ENCODE results near the gene SYTL3.
"Not testable (repeated sequence)": the region's sequence is repeated elsewhere in the genome, so short reads cannot be mapped to it uniquely, and the experiment has no call there.

The SYTL3 gene

GRCh38 chr6:158646023-158646910, 3.6 kb upstream of the SYTL3 start:
- Histone ChIP-seq H3K27me3 (ENCODE audit: insufficient read depth, low read length) (peaks cover 15% of the 10 kb centered on the region), H3K36me3 (ENCODE audit: insufficient read depth, low read depth, low read length) (no peaks in the 10 kb centered on the region), H3K9ac (ENCODE audit: low read depth, low read length) (no peak overlapping the region), H3K4me1 (ENCODE audit: insufficient read depth, low read length) (no peaks in the 10 kb centered on the region), H3K4me3 (ENCODE audit: low read length) (no peak overlapping the region), H3K9me3 (ENCODE audit: insufficient read depth, low read depth, low read length) (no peaks in the 10 kb centered on the region), H3K27ac (ENCODE audit: low read length) (no peak overlapping the region)

- Histone ChIP-seq H3K36me3 (ENCODE audit: insufficient read depth, low read depth, low read length) (no peaks in the 10 kb centered on the region), H3K27me3 (ENCODE audit: insufficient read depth, low read length) (peaks cover 15% of the 10 kb centered on the region), H3K27ac (ENCODE audit: low read length) (no peak overlapping the region), H3K4me3 (ENCODE audit: low read length) (no peak overlapping the region), H3K9me3 (ENCODE audit: insufficient read depth, low read depth, low read length) (no peaks in the 10 kb centered on the region), H3K9ac (ENCODE audit: low read depth, low read length) (no peak overlapping the region), H3K4me1 (ENCODE audit: insufficient read depth, low read length) (no peaks in the 10 kb centered on the region)
These were observed 2.4 kb upstream of the SYTL3 start for GRCh38 chr6:158647501-158647900.

GRCh38 chr6:158648682-158649131, 1.1 kb upstream of the SYTL3 start:
- Histone ChIP-seq H3K27me3 (ENCODE audit: insufficient read depth, low read length) (peaks cover 15% of the 10 kb centered on the region), H3K4me3 (ENCODE audit: low read length) (no peak overlapping the region), H3K4me1 (ENCODE audit: insufficient read depth, low read length) (0 out of 2 replicates have a peak, but pooled peaks cover 3% of the 10 kb centered on the region), H3K27ac (ENCODE audit: low read length) (no peak overlapping the region), H3K9ac (ENCODE audit: low read depth, low read length) (no peak overlapping the region), H3K36me3 (ENCODE audit: insufficient read depth, low read depth, low read length) (no peaks in the 10 kb centered on the region), H3K9me3 (ENCODE audit: insufficient read depth, low read depth, low read length) (no peaks in the 10 kb centered on the region)

GRCh38 chr6:158651981-158652737, 2.3 kb downstream of the SYTL3 start:
- not testable (repeated sequence) for H3K27me3 ChIP-seq (ENCODE audit: insufficient read depth, low read length); H3K9ac ChIP-seq (ENCODE audit: low read depth, low read length); H3K4me3 ChIP-seq (ENCODE audit: low read length); H3K4me1 ChIP-seq (ENCODE audit: insufficient read depth, low read length); H3K36me3 ChIP-seq (ENCODE audit: insufficient read depth, low read depth, low read length); H3K27ac ChIP-seq (ENCODE audit: low read length); H3K9me3 ChIP-seq (ENCODE audit: insufficient read depth, low read depth, low read length)

GRCh38 chr6:158653577-158654354, 3.9 kb downstream of the SYTL3 start:
- Histone ChIP-seq H3K4me3 (ENCODE audit: low read length) (no peak overlapping the region), H3K9ac (ENCODE audit: low read depth, low read length) (no peak overlapping the region), H3K27me3 (ENCODE audit: insufficient read depth, low read length) (no peaks in the 10 kb centered on the region), H3K27ac (ENCODE audit: low read length) (no peak overlapping the region), H3K4me1 (ENCODE audit: insufficient read depth, low read length) (0 out of 2 replicates have a peak, but pooled peaks cover 3% of the 10 kb centered on the region), H3K36me3 (ENCODE audit: insufficient read depth, low read depth, low read length) (no peaks in the 10 kb centered on the region), H3K9me3 (ENCODE audit: insufficient read depth, low read depth, low read length) (no peaks in the 10 kb centered on the region)

GRCh38 chr6:158654498-158654897, 4.6 kb downstream of the SYTL3 start:
- Histone ChIP-seq H3K4me3 (ENCODE audit: low read length) (no peak overlapping the region), H3K9ac (ENCODE audit: low read depth, low read length) (no peak overlapping the region), H3K27me3 (ENCODE audit: insufficient read depth, low read length) (no peaks in the 10 kb centered on the region), H3K9me3 (ENCODE audit: insufficient read depth, low read depth, low read length) (no peaks in the 10 kb centered on the region), H3K4me1 (ENCODE audit: insufficient read depth, low read length) (0 out of 2 replicates have a peak, but pooled peaks cover 3% of the 10 kb centered on the region), H3K36me3 (ENCODE audit: insufficient read depth, low read depth, low read length) (no peaks in the 10 kb centered on the region), H3K27ac (ENCODE audit: low read length) (no peak overlapping the region)

- Histone ChIP-seq H3K27me3 (ENCODE audit: insufficient read depth, low read length) (no peaks in the 10 kb centered on the region), H3K9ac (ENCODE audit: low read depth, low read length) (no peak overlapping the region), H3K4me3 (ENCODE audit: low read length) (no peak overlapping the region), H3K27ac (ENCODE audit: low read length) (no peak overlapping the region), H3K4me1 (ENCODE audit: insufficient read depth, low read length) (0 out of 2 replicates have a peak, but pooled peaks cover 3% of the 10 kb centered on the region), H3K9me3 (ENCODE audit: insufficient read depth, low read depth, low read length) (no peaks in the 10 kb centered on the region), H3K36me3 (ENCODE audit: insufficient read depth, low read depth, low read length) (no peaks in the 10 kb centered on the region)
These were observed 5.2 kb downstream of the SYTL3 start for GRCh38 chr6:158654960-158655489.

- H3K27me3 ChIP-seq (ENCODE audit: insufficient read depth, low read length), result no peaks in the 10 kb centered on the region
- no peaks in the 10 kb centered on the region for H3K9me3 ChIP-seq (ENCODE audit: insufficient read depth, low read depth, low read length)
- H3K27ac ChIP-seq (ENCODE audit: low read length), result no peak overlapping the region
- 0 out of 2 replicates have a peak, but pooled peaks cover 3% of the 10 kb centered on the region for H3K4me1 ChIP-seq (ENCODE audit: insufficient read depth, low read length)
- H3K36me3 ChIP-seq (ENCODE audit: insufficient read depth, low read depth, low read length), result no peaks in the 10 kb centered on the region
- H3K9ac ChIP-seq (ENCODE audit: low read depth, low read length), result no peak overlapping the region
- H3K4me3 ChIP-seq (ENCODE audit: low read length), result no peak overlapping the region
These were observed 6.0 kb downstream of the SYTL3 start for GRCh38 chr6:158655569-158656450.

GRCh38 chr6:158656986-158657385, 7.1 kb downstream of the SYTL3 start:
- not testable (repeated sequence) for H3K9ac ChIP-seq (ENCODE audit: low read depth, low read length); H3K4me1 ChIP-seq (ENCODE audit: insufficient read depth, low read length); H3K36me3 ChIP-seq (ENCODE audit: insufficient read depth, low read depth, low read length); H3K27ac ChIP-seq (ENCODE audit: low read length); H3K27me3 ChIP-seq (ENCODE audit: insufficient read depth, low read length); H3K9me3 ChIP-seq (ENCODE audit: insufficient read depth, low read depth, low read length); H3K4me3 ChIP-seq (ENCODE audit: low read length)

GRCh38 chr6:158660333-158660754, 10.5 kb downstream of the SYTL3 start:
- Histone ChIP-seq H3K27ac (ENCODE audit: low read length) (no peak overlapping the region), H3K36me3 (ENCODE audit: insufficient read depth, low read depth, low read length) (no peaks in the 10 kb centered on the region), H3K27me3 (ENCODE audit: insufficient read depth, low read length) (peaks cover 10% of the 10 kb centered on the region; the same call in 1 of the 2 replicates), H3K4me1 (ENCODE audit: insufficient read depth, low read length) (peaks cover 5% of the 10 kb centered on the region; the same call in 1 of the 2 replicates), H3K9ac (ENCODE audit: low read depth, low read length) (no peak overlapping the region), H3K4me3 (ENCODE audit: low read length) (no peak overlapping the region), H3K9me3 (ENCODE audit: insufficient read depth, low read depth, low read length) (no peaks in the 10 kb centered on the region)
